Thyroid gland (tissue), 4 donors: ENCODE results near the gene CRX. TPM values are rescaled to one million over a fixed set of nuclear protein-coding genes. Genes with fewer than 3 reads are reported as not detected.

Experiments
- DNase-seq, 2 donors: peaks; one replicate each; pipeline ENCODE4 v3.0.0-alpha.2; 2019
- H3K27ac ChIP-seq, 3 donors: fragments of 200-600 bp; sonication (generic); 1 replicate in 2 of 3; 2 replicates in 1 of 3; pipeline ENCODE4 v1.5.1; 2016 to 2019; ENCODE audit warnings: mild to moderate bottlenecking in 1 of 3, moderate library complexity in 1 of 3
- H3K27me3 ChIP-seq: fragments of 200-600 bp; sonication (generic); one replicate; pipeline ENCODE4 v1.5.1; 2019
- H3K36me3 ChIP-seq, 2 donors: fragments of 200-600 bp; sonication (generic); one replicate each; pipeline ENCODE4 v1.5.1; 2016 to 2019
- H3K4me1 ChIP-seq, 2 donors: fragments of 200-600 bp; sonication (generic); one replicate each; pipeline ENCODE4 v1.5.1; 2017 to 2019
- H3K4me3 ChIP-seq, 3 donors: fragments of 200-600 bp; sonication (generic); replicated peaks in 1 of 3; 1 replicate in 2 of 3; 2 replicates in 1 of 3; pipeline ENCODE4 v1.5.1; 2016; ENCODE audit warnings: mild to moderate bottlenecking in 1 of 3
- H3K9me3 ChIP-seq: fragments of 200-600 bp; sonication (generic); one replicate; pipeline ENCODE4 v1.5.1; 2017
- POLR2A ChIP-seq, 2 donors: fragments of 450-650 bp; IDR thresholded peaks; one replicate each; pipeline ENCODE4 v1.6.1; 2017; ENCODE audit warnings: antibody characterized with exemption in 2 of 2, mild to moderate bottlenecking in 2 of 2, moderate library complexity in 1 of 2
- WGBS, 2 donors: methylation state at CpG; one replicate each; pipeline ENCODE4 v1.1.5; 2017; 5-methylcytosine and 5-hydroxymethylcytosine counted together
- intact Hi-C: fragments of 100-400 bp; cut with DNase I; formaldehyde crosslinking; loops from one replicate; pipeline ENCODE4 v1.15.1; 2023
- small RNA-seq: library from RNA; depleted of rRNA; stranded (forward); fragments of <200 nt; gene quantifications from one replicate; pipeline ENCODE3, GENCODE V24; 2016
- total RNA-seq, 4 donors: library from RNA; depleted of rRNA; stranded (reverse); fragments of >200 nt; gene quantifications; one replicate each; pipeline ENCODE4 v1.2.3, GENCODE V29; 2016
- TF ChIP-seq, protein P1 (sequence below), 6 experiments: fragments of 200-600 bp in 3 of 6; fragments of 450-650 bp in 3 of 6; sonication (generic) in 3 of 6; IDR thresholded peaks; one replicate each; pipeline ENCODE4 v1.5.1; 2016 to 2019; ENCODE audit warnings: antibody characterized with exemption in 6 of 6, mild to moderate bottlenecking in 2 of 6, inconsistent platforms in 1 of 6, moderate library complexity in 1 of 6

Gene CRX
- total RNA-seq, 4 donors from 2014 or later: not detected

- no peak for DNase-seq
- Histone ChIP-seq H3K27me3 (no peaks in the 10 kb centered on the region), H3K27ac (no peak overlapping the region), H3K36me3 (no peaks in the 10 kb centered on the region), H3K9me3 (no peaks in the 10 kb centered on the region), H3K4me1 (no peaks in the 10 kb centered on the region), H3K4me3 (no peak overlapping the region)
- TF ChIP-seq, protein P1, sequence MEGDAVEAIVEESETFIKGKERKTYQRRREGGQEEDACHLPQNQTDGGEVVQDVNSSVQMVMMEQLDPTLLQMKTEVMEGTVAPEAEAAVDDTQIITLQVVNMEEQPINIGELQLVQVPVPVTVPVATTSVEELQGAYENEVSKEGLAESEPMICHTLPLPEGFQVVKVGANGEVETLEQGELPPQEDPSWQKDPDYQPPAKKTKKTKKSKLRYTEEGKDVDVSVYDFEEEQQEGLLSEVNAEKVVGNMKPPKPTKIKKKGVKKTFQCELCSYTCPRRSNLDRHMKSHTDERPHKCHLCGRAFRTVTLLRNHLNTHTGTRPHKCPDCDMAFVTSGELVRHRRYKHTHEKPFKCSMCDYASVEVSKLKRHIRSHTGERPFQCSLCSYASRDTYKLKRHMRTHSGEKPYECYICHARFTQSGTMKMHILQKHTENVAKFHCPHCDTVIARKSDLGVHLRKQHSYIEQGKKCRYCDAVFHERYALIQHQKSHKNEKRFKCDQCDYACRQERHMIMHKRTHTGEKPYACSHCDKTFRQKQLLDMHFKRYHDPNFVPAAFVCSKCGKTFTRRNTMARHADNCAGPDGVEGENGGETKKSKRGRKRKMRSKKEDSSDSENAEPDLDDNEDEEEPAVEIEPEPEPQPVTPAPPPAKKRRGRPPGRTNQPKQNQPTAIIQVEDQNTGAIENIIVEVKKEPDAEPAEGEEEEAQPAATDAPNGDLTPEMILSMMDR (IDR thresholded peaks at IDR 0.05): no peak
- TF ChIP-seq POLR2A (IDR thresholded peaks at IDR 0.05): no peak
- intact Hi-C loops: no loop called here
- WGBS, 2 donors: 69 to 70% methylated on average over 7 of the region's 7 CpGs
Measured at GRCh38 chr19:47891923-47892666, 70.4 kb downstream of the CRX start.

Small RNAs within 50 kb of the gene (small RNA-seq; reads per million reads assigned to genes)
- not detected for gene AC008745.1

Other genes starting within 250 kb of the CRX start
- gene ZNF541, start 248.8 kb upstream of the CRX start, total RNA-seq: 1 to 10 TPM in 1 of 4 donors, under 1 TPM in 2, not detected in 1; 0.40 to 1.1 (median 0.56) TPM
- gene BICRA, start 212.8 kb upstream of the CRX start, total RNA-seq: 10 to 100 TPM in 3 of 4 donors, 1 to 10 TPM in 1; 5.8 to 15.2 (median 13.2) TPM
- gene EHD2, start 108.5 kb upstream of the CRX start, total RNA-seq: 10 to 100 TPM; 41.9 to 48.0 (median 44.3) TPM
- gene NOP53, start 76.4 kb upstream of the CRX start, total RNA-seq: 100 to 1,000 TPM; 278 to 531 (median 461) TPM
- 100 to 1,000 TPM; 256 to 919 (median 484) TPM for gene SELENOW, start 43.2 kb upstream of the CRX start, total RNA-seq
- gene TPRX1, start 17.4 kb upstream of the CRX start, total RNA-seq: not detected
- not detected for gene TPRX2, start 37.3 kb downstream of the CRX start, total RNA-seq
- gene SULT2A1, start 64.4 kb downstream of the CRX start, total RNA-seq: not detected
- gene BSPH1, start 170.2 kb downstream of the CRX start, total RNA-seq: not detected
- gene ELSPBP1, start 172.7 kb downstream of the CRX start, total RNA-seq: not detected
- gene CABP5, start 222.1 kb downstream of the CRX start, total RNA-seq: not detected